GM21786 (cell line): ENCODE measurements around the gene HSPA12A.

Experiments
- ATAC-seq: cut with Tn5 transposase; IDR thresholded peaks from one replicate; pipeline ENCODE4 v1.9.1; 2021; ENCODE audit not compliant: unreplicated experiment

The HSPA12A gene

GRCh38 chr10:116669832-116670644, 72.3 kb downstream of the HSPA12A start:
- no peak for ATAC-seq

- no peak for ATAC-seq
Measured at GRCh38 chr10:116669080-116669479, 73.3 kb downstream of the HSPA12A start.

GRCh38 chr10:116668446-116668845, 73.9 kb downstream of the HSPA12A start:
- no peak for ATAC-seq

GRCh38 chr10:116668018-116668417, 74.3 kb downstream of the HSPA12A start:
- no peak for ATAC-seq

- no peak for ATAC-seq
Measured at GRCh38 chr10:116667484-116667883, 74.9 kb downstream of the HSPA12A start.

- no peak for ATAC-seq
Measured at GRCh38 chr10:116665541-116666125, 76.7 kb downstream of the HSPA12A start.

GRCh38 chr10:116664631-116665030, 77.7 kb downstream of the HSPA12A start:
- ATAC-seq: no peak

GRCh38 chr10:116663342-116663741, 79.0 kb downstream of the HSPA12A start:
- ATAC-seq: no peak

- no peak for ATAC-seq
Measured at GRCh38 chr10:116660860-116661259, 81.5 kb downstream of the HSPA12A start.

- ATAC-seq: no peak
Measured at GRCh38 chr10:116659049-116659670, 83.2 kb downstream of the HSPA12A start.

GRCh38 chr10:116657863-116658551, 84.4 kb downstream of the HSPA12A start:
- no peak for ATAC-seq

GRCh38 chr10:116656044-116656443, 86.3 kb downstream of the HSPA12A start:
- ATAC-seq: no peak

- ATAC-seq: no peak
Measured at GRCh38 chr10:116655568-116655967, 86.8 kb downstream of the HSPA12A start.

- ATAC-seq: no peak
Measured at GRCh38 chr10:116654816-116655215, 87.5 kb downstream of the HSPA12A start.

GRCh38 chr10:116653885-116654284, 88.5 kb downstream of the HSPA12A start:
- ATAC-seq: no peak

GRCh38 chr10:116648903-116649302, 93.5 kb downstream of the HSPA12A start:
- no peak for ATAC-seq

- no peak for ATAC-seq
Measured at GRCh38 chr10:116646502-116646901, 95.9 kb downstream of the HSPA12A start.

- ATAC-seq: no peak
Measured at GRCh38 chr10:116637830-116638229, 104.5 kb downstream of the HSPA12A start.

- ATAC-seq: no peak
Measured at GRCh38 chr10:116636976-116637375, 105.4 kb downstream of the HSPA12A start.

- ATAC-seq: no peak
Measured at GRCh38 chr10:116636385-116636784, 106.0 kb downstream of the HSPA12A start.

- ATAC-seq: no peak
Measured at GRCh38 chr10:116634126-116634975, 108.0 kb downstream of the HSPA12A start.
